NOMO-1 treated with dmso at 0.1 percent for 144 hours (cell line): ENCODE results near the gene SCNN1B.
A peak's percentile ranks its signal among the peaks of the same experiment; 100 is the strongest.
"Not testable (repeated sequence)": the region's sequence is repeated elsewhere in the genome, so short reads cannot be mapped to it uniquely, and the experiment has no call there.

Experiments
- DNase-seq: peaks from one replicate; lab custom pipeline; 2025; ENCODE audit not compliant: unreplicated experiment; lab: John Stamatoyannopoulos, UW

The SCNN1B gene

GRCh38 chr16:23288209-23288608 lies 13.9 kb upstream of the SCNN1B start:
- no peak for DNase-seq

- no peak for DNase-seq
Observed at GRCh38 chr16:23288726-23289512, 13.2 kb upstream of the SCNN1B start.

GRCh38 chr16:23290189-23291062 lies 11.7 kb upstream of the SCNN1B start:
- DNase-seq = peak; percentile 12

- DNase-seq = no peak
Observed at GRCh38 chr16:23293016-23293415, 9.1 kb upstream of the SCNN1B start.

- DNase-seq = no peak
Observed at GRCh38 chr16:23294260-23294659, 7.8 kb upstream of the SCNN1B start.

GRCh38 chr16:23296994-23297393 lies 5.1 kb upstream of the SCNN1B start:
- no peak for DNase-seq

- no peak for DNase-seq
Observed at GRCh38 chr16:23298290-23298915, 3.7 kb upstream of the SCNN1B start.

GRCh38 chr16:23299815-23300214 lies 2.3 kb upstream of the SCNN1B start:
- not testable (repeated sequence) for DNase-seq

GRCh38 chr16:23301251-23302044 lies 654 bp upstream of the SCNN1B start:
- DNase-seq = no peak

- DNase-seq = no peak
Observed at GRCh38 chr16:23303685-23304084, 1.6 kb downstream of the SCNN1B start.

- no peak for DNase-seq
Observed at GRCh38 chr16:23304620-23305019, 2.5 kb downstream of the SCNN1B start.

GRCh38 chr16:23306199-23307100 lies 4.3 kb downstream of the SCNN1B start:
- no peak for DNase-seq

- no peak for DNase-seq
Observed at GRCh38 chr16:23310217-23310616, 8.1 kb downstream of the SCNN1B start.

- no peak for DNase-seq
Observed at GRCh38 chr16:23310744-23311143, 8.6 kb downstream of the SCNN1B start.

- DNase-seq = no peak
Observed at GRCh38 chr16:23316232-23316631, 14.1 kb downstream of the SCNN1B start.

GRCh38 chr16:23316634-23317265 lies 14.6 kb downstream of the SCNN1B start:
- DNase-seq = no peak

- DNase-seq = no peak
Observed at GRCh38 chr16:23317266-23317661, 15.2 kb downstream of the SCNN1B start.

- no peak for DNase-seq
Observed at GRCh38 chr16:23317751-23318150, 15.6 kb downstream of the SCNN1B start.

GRCh38 chr16:23318639-23319038 lies 16.5 kb downstream of the SCNN1B start:
- DNase-seq = no peak
